WTC11 (cell line): Measurements from ENCODE around the gene RSRC1. TPM values are rescaled to one million over a fixed set of nuclear protein-coding genes. Genes with fewer than 3 reads are reported as not detected.

Source experiments
- ATAC-seq: fragments of 200-7000 bp; cut with Tn5 transposase; 2 replicates; pipeline ENCODE4 v1.10.0; 2021; ENCODE audit warnings: mild to moderate bottlenecking, moderate library complexity
- CTCF ChIA-PET: fragments of 300-600 bp; sonication (Branson Sonifier 250); formaldehyde crosslinking; loops from one replicate; lab custom pipeline; 2021; ENCODE audit warnings: antibody characterized with exemption; lab: Charles Lee
- POLR2A ChIA-PET: fragments of 350-600 bp; sonication (Branson Sonifier 250); formaldehyde crosslinking; loops from one replicate; lab custom pipeline; 2021; ENCODE audit warnings: antibody characterized with exemption; lab: Charles Lee
- DNase-seq: peaks from one replicate; pipeline ENCODE4 v3.0.0; 2021; ENCODE audit warnings: low spot score
- H3K27ac Mint-ChIP-seq: 2 replicates; pipeline ENCODE4 v1.8.0; 2021; ENCODE audit warnings: mixed read lengths
- H3K27me3 Mint-ChIP-seq: 2 replicates; pipeline ENCODE4 v1.8.0; 2021; ENCODE audit warnings: low read depth, mild to moderate bottlenecking, moderate library complexity, mixed read lengths
- H3K36me3 Mint-ChIP-seq: 2 replicates; pipeline ENCODE4 v1.8.0; 2021; ENCODE audit warnings: mixed read lengths
- H3K4me1 Mint-ChIP-seq: 2 replicates; pipeline ENCODE4 v1.8.0; 2022; ENCODE audit warnings: mixed read lengths
- H3K4me3 Mint-ChIP-seq: 2 replicates; pipeline ENCODE4 v1.8.0; 2021; ENCODE audit warnings: mild to moderate bottlenecking, moderate library complexity, mixed read lengths
- H3K9me3 Mint-ChIP-seq: 2 replicates; pipeline ENCODE4 v1.8.0; 2021; ENCODE audit warnings: mixed read lengths
- ATF1 ChIP-seq: sonication (generic); formaldehyde crosslinking; IDR thresholded peaks from 2 replicates; pipeline ENCODE4 v1.8.1; 2023; ENCODE audit warnings: mild to moderate bottlenecking, moderate library complexity, missing genetic modification reagents
- ATF3 ChIP-seq: sonication (generic); formaldehyde crosslinking; conservative IDR thresholded peaks from 2 replicates; pipeline ENCODE4 v1.8.1; 2022; ENCODE audit warnings: mild to moderate bottlenecking, missing genetic modification reagents
- CTCF ChIP-seq: fragments of 200-600 bp; IDR thresholded peaks from 2 replicates; pipeline ENCODE4 v1.8.0; 2022; ENCODE audit warnings: antibody characterized with exemption
- ELF4 ChIP-seq: sonication (generic); formaldehyde crosslinking; IDR thresholded peaks from 2 replicates; pipeline ENCODE4 v1.8.1; 2022; ENCODE audit warnings: low read depth, mild to moderate bottlenecking, moderate library complexity, missing genetic modification reagents
- ETV6 ChIP-seq: sonication (generic); formaldehyde crosslinking; IDR thresholded peaks from 2 replicates; pipeline ENCODE4 v1.8.1; 2022; ENCODE audit warnings: mild to moderate bottlenecking, missing genetic modification reagents
- FOXJ3 ChIP-seq: sonication (generic); formaldehyde crosslinking; IDR thresholded peaks from 2 replicates; pipeline ENCODE4 v1.9.0; 2021; ENCODE audit warnings: missing genetic modification reagents, mild to moderate bottlenecking, borderline replicate concordance
- GABPB1 ChIP-seq: sonication (generic); formaldehyde crosslinking; IDR thresholded peaks from 2 replicates; pipeline ENCODE4 v1.8.1; 2023; ENCODE audit warnings: mild to moderate bottlenecking, missing genetic modification reagents
- GRHL2 ChIP-seq: fragments of 250-450 bp; sonication (Bioruptor Pico); IDR thresholded peaks from 2 replicates; pipeline ENCODE4 v1.8.0; 2022; ENCODE audit warnings: mild to moderate bottlenecking, moderate library complexity; ENCODE audit not compliant: insufficient replicate concordance, severe bottlenecking
- OVOL2 ChIP-seq: fragments of 250-450 bp; sonication (Bioruptor Pico); IDR thresholded peaks from 2 replicates; pipeline ENCODE4 v1.9.0; 2021; ENCODE audit warnings: mild to moderate bottlenecking, borderline replicate concordance
- PREB ChIP-seq: sonication (generic); formaldehyde crosslinking; IDR thresholded peaks from 2 replicates; pipeline ENCODE4 v1.8.1; 2022; ENCODE audit warnings: mild to moderate bottlenecking, missing genetic modification reagents, moderate library complexity, borderline replicate concordance
- RELA ChIP-seq: sonication (generic); formaldehyde crosslinking; IDR thresholded peaks from 2 replicates; pipeline ENCODE4 v1.8.1; 2022; ENCODE audit warnings: missing genetic modification reagents, mild to moderate bottlenecking, borderline replicate concordance
- RORB ChIP-seq: fragments of 250-450 bp; sonication (Bioruptor Pico); IDR thresholded peaks from 2 replicates; pipeline ENCODE4 v1.9.0; 2021; ENCODE audit warnings: mild to moderate bottlenecking
- SMAD3 ChIP-seq: sonication (generic); formaldehyde crosslinking; IDR thresholded peaks from 2 replicates; pipeline ENCODE4 v1.8.0; 2022; ENCODE audit warnings: missing genetic modification reagents, mild to moderate bottlenecking, borderline replicate concordance
- SMAD4 ChIP-seq: sonication (generic); formaldehyde crosslinking; IDR thresholded peaks from 2 replicates; pipeline ENCODE4 v1.8.0; 2022; ENCODE audit warnings: mild to moderate bottlenecking, missing genetic modification reagents
- SP1 ChIP-seq: sonication (generic); formaldehyde crosslinking; conservative IDR thresholded peaks from 2 replicates; pipeline ENCODE4 v1.8.1; 2022; ENCODE audit warnings: missing genetic modification reagents
- TCF7 ChIP-seq: sonication (generic); formaldehyde crosslinking; IDR thresholded peaks from 2 replicates; pipeline ENCODE4 v1.8.0; 2022; ENCODE audit warnings: mild to moderate bottlenecking, low read depth, missing genetic modification reagents, moderate library complexity
- USF1 ChIP-seq: sonication (generic); formaldehyde crosslinking; IDR thresholded peaks from 2 replicates; pipeline ENCODE4 v1.8.0; 2022; ENCODE audit warnings: mild to moderate bottlenecking, missing genetic modification reagents
- USF2 ChIP-seq: sonication (generic); formaldehyde crosslinking; IDR thresholded peaks from 2 replicates; pipeline ENCODE4 v1.8.1; 2023; ENCODE audit warnings: mild to moderate bottlenecking, missing genetic modification reagents, moderate library complexity
- ZNF219 ChIP-seq: sonication (generic); formaldehyde crosslinking; IDR thresholded peaks from 2 replicates; pipeline ENCODE4 v1.8.0; 2023; ENCODE audit warnings: missing genetic modification reagents, mild to moderate bottlenecking, borderline replicate concordance
- ZNF281 ChIP-seq: sonication (generic); formaldehyde crosslinking; IDR thresholded peaks from 2 replicates; pipeline ENCODE4 v1.8.0; 2023; ENCODE audit warnings: mild to moderate bottlenecking, missing genetic modification reagents
- ZNF423 ChIP-seq: fragments of 250-450 bp; sonication (Bioruptor Pico); IDR thresholded peaks from 2 replicates; pipeline ENCODE4 v2.1.2; 2022; ENCODE audit warnings: mild to moderate bottlenecking, moderate library complexity
- total RNA-seq: library from RNA; stranded (reverse); gene quantifications from 3 replicates; pipeline ENCODE4 v1.2.3, GENCODE V29; 2021

The RSRC1 gene
- total RNA-seq, 1 experiment from 2014 or later = 21.3 TPM

GRCh38 chr3:158460926-158461325 lies 351.0 kb downstream of the RSRC1 start:
- H3K9me3 Mint-ChIP-seq = no peaks in the 10 kb centered on the region
- no peaks in the 10 kb centered on the region for H3K36me3 Mint-ChIP-seq
- no peak overlapping the region for H3K27ac Mint-ChIP-seq
- ATAC-seq (no peak), DNase-seq (no peak)
- TF ChIP-seq ZNF423 = no peak
- no peak overlapping the region for H3K4me3 Mint-ChIP-seq
- no peaks in the 10 kb centered on the region for H3K27me3 Mint-ChIP-seq
- peaks cover 5% of the 10 kb centered on the region for H3K4me1 Mint-ChIP-seq
- CTCF ChIA-PET = no interaction called here
- POLR2A ChIA-PET = no interaction called here

- POLR2A ChIA-PET = no interaction called here
- H3K4me3 Mint-ChIP-seq = no peak overlapping the region
- ATAC-seq = no peak
- no peak overlapping the region for H3K27ac Mint-ChIP-seq
- no peak for DNase-seq
- no peaks in the 10 kb centered on the region for H3K9me3 Mint-ChIP-seq
- H3K36me3 Mint-ChIP-seq = no peaks in the 10 kb centered on the region
- TF ChIP-seq SMAD4 (CRISPR knock-in tag) (no peak), OVOL2 (CRISPR knock-in tag) (no peak), ATF1 (no peak), ZNF423 (no peak), SMAD3 (no peak), ELF4 (CRISPR knock-in tag) (no peak), ZNF219 (CRISPR knock-in tag) (no peak), CTCF (no peak), RELA (CRISPR knock-in tag) (no peak), FOXJ3 (no peak), ETV6 (no peak), RORB (CRISPR knock-in tag) (no peak), TCF7 (CRISPR knock-in tag) (no peak), ATF3 (CRISPR knock-in tag) (no peak), PREB (CRISPR knock-in tag) (no peak)
- no peaks in the 10 kb centered on the region for H3K27me3 Mint-ChIP-seq
- CTCF ChIA-PET = no interaction called here
- peaks cover 1% of the 10 kb centered on the region for H3K4me1 Mint-ChIP-seq
Observed at GRCh38 chr3:158463556-158463955, 353.7 kb downstream of the RSRC1 start.

GRCh38 chr3:158465074-158465473 lies 355.2 kb downstream of the RSRC1 start:
- Mint-ChIP-seq H3K27ac (no peak overlapping the region), H3K27me3 (no peaks in the 10 kb centered on the region), H3K9me3 (no peaks in the 10 kb centered on the region), H3K36me3 (no peaks in the 10 kb centered on the region), H3K4me1 (no peaks in the 10 kb centered on the region), H3K4me3 (no peak overlapping the region)
- POLR2A ChIA-PET = no interaction called here
- TF ChIP-seq ETV6 = no peak
- no peak for ATAC-seq
- CTCF ChIA-PET = no interaction called here
- DNase-seq = no peak

GRCh38 chr3:158470944-158471638 lies 361.2 kb downstream of the RSRC1 start:
- no peak overlapping the region for H3K4me3 Mint-ChIP-seq
- no peak overlapping the region for H3K27ac Mint-ChIP-seq
- ChIA-PET POLR2A (no interaction called here), CTCF (no interaction called here)
- DNase-seq = no peak
- no peaks in the 10 kb centered on the region for H3K36me3 Mint-ChIP-seq
- H3K4me1 Mint-ChIP-seq = no peaks in the 10 kb centered on the region
- ATAC-seq = no peak
- no peaks in the 10 kb centered on the region for H3K27me3 Mint-ChIP-seq
- H3K9me3 Mint-ChIP-seq = no peaks in the 10 kb centered on the region
- TF ChIP-seq SMAD3 (no peak), GRHL2 (CRISPR knock-in tag) (no peak), PREB (CRISPR knock-in tag) (no peak), SP1 (CRISPR knock-in tag) (no peak), USF1 (CRISPR knock-in tag) (no peak), ZNF281 (CRISPR knock-in tag) (no peak), USF2 (CRISPR knock-in tag) (no peak), FOXJ3 (no peak), GABPB1 (CRISPR knock-in tag) (no peak)
